ENCODE data around the gene NOL12.

GRCh38 chr22:37742376-37743171, 56.4 kb downstream of the NOL12 start:
- TF ChIP-seq POLR2AphosphoS5 (IDR thresholded peaks at IDR 0.05; ENCODE audit: borderline replicate concordance, low read depth, low read length), result no peak
- no peak for TF ChIP-seq EZH2 (IDR thresholded peaks at IDR 0.05)
- no peak for TF ChIP-seq FOXP2 (optimal IDR thresholded peaks at IDR 0.05; ENCODE audit: control extremely low read depth, extremely low read length, insufficient read depth)
